ENCODE data around the gene ARF5.

DNA sequence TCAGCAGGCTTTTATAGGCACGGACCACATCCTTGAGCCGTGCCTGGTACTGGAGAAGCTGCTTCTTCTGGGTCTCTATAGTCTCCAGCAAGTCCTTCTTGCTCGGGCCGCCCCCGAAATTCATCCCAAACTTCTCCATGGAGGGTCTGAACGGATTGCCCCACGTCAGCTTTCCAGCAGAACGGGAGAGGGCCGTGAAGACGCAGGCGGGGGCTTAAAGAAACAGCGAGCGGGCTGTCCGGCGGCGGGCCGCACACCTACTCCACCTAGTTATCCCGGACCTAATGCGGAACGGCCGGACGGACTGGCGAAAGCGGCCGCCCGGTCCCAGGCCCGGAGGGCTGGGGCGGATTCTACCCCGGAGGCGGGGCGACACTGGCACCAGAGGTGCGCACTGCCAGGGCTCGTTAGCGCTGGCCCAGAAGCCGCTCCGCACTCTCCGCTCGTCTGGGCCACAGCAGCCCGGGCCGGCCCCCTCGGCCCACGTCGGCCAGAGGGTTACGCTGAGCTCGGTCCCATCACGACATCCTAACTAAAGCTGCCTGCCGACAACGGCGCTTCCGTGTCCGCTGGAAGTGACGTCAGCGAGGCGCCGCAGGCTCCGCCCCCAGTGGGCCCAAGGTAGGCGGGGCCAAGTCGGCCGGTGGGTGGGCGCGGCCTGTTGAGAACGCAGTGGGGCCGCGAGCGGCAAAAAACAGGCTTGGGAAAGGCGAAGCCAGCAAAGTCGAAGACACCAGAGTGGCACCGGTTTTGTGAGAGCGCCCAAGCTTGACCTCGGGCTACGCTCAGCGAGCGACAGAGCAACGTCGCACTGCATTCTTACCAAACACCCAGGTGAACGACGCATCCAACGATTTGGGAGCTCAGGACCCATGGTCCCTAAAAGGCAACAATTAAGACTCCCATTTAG is 2.9 kb upstream of the ARF5 start, which contains the start of gene GCC1:
- TF ChIP-seq CTCF (IDR thresholded peaks at IDR 0.05; ENCODE audit: borderline replicate concordance, extremely low read depth, low read length, poor library complexity, severe bottlenecking), result no peak
- TF ChIP-seq EZH2 (IDR thresholded peaks at IDR 0.05; ENCODE audit: borderline replicate concordance, low read depth, low read length, severe bottlenecking), result no peak

All from DND-41 (cell line).